Measurements from ENCODE around the gene IFITM2. TPM values are rescaled to one million over a fixed set of nuclear protein-coding genes. Genes with fewer than 3 reads are reported as not detected.
A peak's percentile ranks its signal among the peaks of the same experiment; 100 is the strongest.

The IFITM2 gene
- total and polyA plus RNA-seq, 2 of the 4 experiments (the other 2 are of a cell fraction) = 31.2 to 564 TPM

DNA sequence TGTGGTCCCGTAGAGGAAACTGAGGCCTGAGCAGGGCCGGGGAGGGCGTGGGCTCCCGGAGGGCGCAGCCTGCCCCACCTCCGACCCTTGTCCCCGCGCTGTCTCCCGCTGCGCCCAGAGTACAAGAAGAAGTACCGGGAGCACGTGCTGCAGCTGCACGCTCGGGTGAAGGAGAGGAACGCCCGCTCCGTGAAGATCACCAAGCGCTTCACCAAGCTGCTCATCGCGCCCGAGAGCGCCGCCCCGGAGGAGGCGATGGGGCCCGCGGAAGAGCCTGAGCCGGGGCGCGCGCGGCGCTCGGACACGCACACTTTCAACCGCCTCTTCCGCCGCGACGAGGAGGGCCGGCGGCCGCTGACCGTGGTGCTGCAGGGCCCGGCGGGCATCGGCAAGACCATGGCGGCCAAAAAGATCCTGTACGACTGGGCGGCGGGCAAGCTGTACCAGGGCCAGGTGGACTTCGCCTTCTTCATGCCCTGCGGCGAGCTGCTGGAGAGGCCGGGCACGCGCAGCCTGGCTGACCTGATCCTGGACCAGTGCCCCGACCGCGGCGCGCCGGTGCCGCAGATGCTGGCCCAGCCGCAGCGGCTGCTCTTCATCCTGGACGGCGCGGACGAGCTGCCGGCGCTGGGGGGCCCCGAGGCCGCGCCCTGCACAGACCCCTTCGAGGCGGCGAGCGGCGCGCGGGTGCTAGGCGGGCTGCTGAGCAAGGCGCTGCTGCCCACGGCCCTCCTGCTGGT lies 27.5 kb upstream of the IFITM2 start:
- ChIA-PET POLR2A (ENCODE audit: unreplicated experiment) (interaction anchor here (0.5 kb wide), 1 partner anchor 9 kb away, joined by 3 read pairs; the partner anchor contains the start of gene PGGHG), CTCF (no interaction called here)
- dilution Hi-C loops (cut with HindIII; ENCODE audit: low sequenced_read_pairs, unreplicated experiment) = no loop called here
- Histone ChIP-seq H3K27ac (ENCODE audit: insufficient read depth, low read length) (no peak overlapping the region), H3K27me3 (ENCODE audit: control insufficient read depth, insufficient read depth, low read length) (peaks cover 71% of the 10 kb centered on the region), H4K91ac (ENCODE audit: insufficient read depth, low read depth, low read length) (no peak overlapping the region), H3K9me3 (ENCODE audit: control insufficient read depth, insufficient read depth, low read length) (peaks cover 4% of the 10 kb centered on the region), H3K14ac (replicated peaks; ENCODE audit: low read depth, low read length) (no peak overlapping the region), H4K5ac (ENCODE audit: low read depth, low read length) (no peak overlapping the region), H3K36me3 (ENCODE audit: control insufficient read depth, insufficient read depth, low read length) (no peaks in the 10 kb centered on the region), H2BK15ac (ENCODE audit: low read depth, low read length) (no peak overlapping the region), H3K4me3 (ENCODE audit: insufficient read depth, low read depth, low read length) (no peak overlapping the region), H3K79me1 (ENCODE audit: low read depth in 1 of 2, low read length in 2 of 2) (no peaks in the 10 kb centered on the region), H3K9ac (ENCODE audit: low read depth, low read length) (no peak overlapping the region), H2AK5ac (ENCODE audit: low read depth, low read length) (no peak overlapping the region), H3K18ac (ENCODE audit: low read depth, low read length) (no peak overlapping the region), H3K4ac (ENCODE audit: low read depth, low read length) (no peak overlapping the region), H3K4me2 (ENCODE audit: low read depth, low read length) (no peak overlapping the region), H2BK5ac (ENCODE audit: low read depth, low read length, poor library complexity, severe bottlenecking) (no peak overlapping the region), H2AFZ (replicated peaks; ENCODE audit: low read length, poor library complexity) (peak overlapping the region; percentile 3), H4K8ac (ENCODE audit: low read depth in 2 of 2, low read length in 2 of 2) (no peak overlapping the region), H2AK9ac (replicated peaks; ENCODE audit: low read depth, low read length, poor library complexity) (no peak overlapping the region), H2BK120ac (ENCODE audit: low read depth, low read length) (no peak overlapping the region), H4K20me1 (ENCODE audit: insufficient read depth, low read length) (no peaks in the 10 kb centered on the region), H3K56ac (ENCODE audit: extremely low read depth, insufficient read depth, low read length) (no peak overlapping the region), H3K4me1 (ENCODE audit: control insufficient read depth, insufficient read depth, low read length) (no peaks in the 10 kb centered on the region), H2BK20ac (ENCODE audit: low read depth, low read length) (no peak overlapping the region), H3K9me1 (ENCODE audit: insufficient read depth, low read length) (no peaks in the 10 kb centered on the region), H3K23ac (ENCODE audit: low read depth, low read length) (no peak overlapping the region)
- DNase-seq = peak; percentile 30
- 3% methylated on average over 55 of the region's 85 CpGs; no CpG with 5 or more reads in 1 of the 2 experiments for WGBS, 2 experiments (ENCODE audit: extremely low coverage in 2 of 2, insufficient read length in 1 of 2)
- no peak for TF ChIP-seq MAZ (IDR thresholded peaks at IDR 0.05; ENCODE audit: borderline replicate concordance, low read depth, low read length)
- no peak for TF ChIP-seq CEBPB (IDR thresholded peaks at IDR 0.05; ENCODE audit: low read depth, low read length)
- TF ChIP-seq MAFK (IDR thresholded peaks at IDR 0.05; ENCODE audit: low read depth, low read length) = no peak
- no peak; the same call in 1 of the 2 replicates for TF ChIP-seq BHLHE40 (IDR thresholded peaks at IDR 0.05; ENCODE audit: low read depth, low read length)
- BruUV-seq (replicated peaks) = no TSS peak
- in situ Hi-C loops (cut with MboI; ENCODE audit: low sequenced_read_pairs) = loop anchor here (5.0 to 10.0 kb wide), 2 partner anchors 38 to 55 kb away; no protein-coding TSS in a partner anchor
- intact Hi-C loops (cut with micrococcal nuclease) = no loop called here
- peak; percentile 78 for ATAC-seq (ENCODE audit: low read depth)

All from IMR-90 (cell line).